COR-L47 (cell line): ENCODE results near the gene SP100.

ENCODE experiments used
- DNase-seq: peaks from one replicate; lab custom pipeline; 2025; lab: John Stamatoyannopoulos, UW

SP100 gene

DNA sequence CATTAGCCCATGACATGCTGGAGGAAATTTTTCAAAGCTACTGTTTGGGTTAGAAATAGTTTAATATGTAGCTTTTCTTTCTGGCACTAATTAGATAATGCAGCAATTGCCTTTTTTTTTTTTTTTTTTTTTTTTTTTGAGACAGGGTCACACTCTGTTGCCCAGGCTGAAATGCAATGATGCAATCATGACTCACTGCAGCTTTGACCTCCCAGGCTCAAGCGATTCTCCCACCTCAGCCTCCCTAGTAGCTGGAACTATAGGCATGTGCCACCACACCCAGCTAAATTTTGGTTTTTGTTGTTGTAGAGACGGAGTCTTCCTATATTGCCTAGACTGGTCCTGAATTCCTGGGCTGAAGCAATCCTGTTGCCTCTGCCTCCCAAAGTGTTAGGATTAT is 136.2 kb downstream of the SP100 start:
- no peak for DNase-seq

DNA sequence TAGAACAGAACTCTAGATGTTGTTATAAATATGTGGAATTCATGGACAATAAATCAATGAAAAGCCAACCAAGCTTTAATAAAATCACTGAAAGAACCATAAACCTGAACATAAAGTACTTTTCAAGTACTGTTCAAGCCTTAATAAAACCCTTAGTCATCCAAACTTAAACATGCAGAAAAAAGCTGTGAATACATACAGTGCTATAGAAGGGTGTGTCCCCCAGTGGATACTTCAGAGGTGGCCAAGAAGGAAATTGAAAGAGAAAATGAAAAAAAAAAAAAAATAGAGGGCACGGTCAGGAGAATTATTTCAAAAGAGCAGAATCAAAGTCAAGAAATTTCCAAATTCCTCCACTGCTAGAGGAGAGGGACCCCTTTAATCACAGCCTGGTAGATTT is 141.1 kb downstream of the SP100 start:
- DNase-seq, result no peak

DNA sequence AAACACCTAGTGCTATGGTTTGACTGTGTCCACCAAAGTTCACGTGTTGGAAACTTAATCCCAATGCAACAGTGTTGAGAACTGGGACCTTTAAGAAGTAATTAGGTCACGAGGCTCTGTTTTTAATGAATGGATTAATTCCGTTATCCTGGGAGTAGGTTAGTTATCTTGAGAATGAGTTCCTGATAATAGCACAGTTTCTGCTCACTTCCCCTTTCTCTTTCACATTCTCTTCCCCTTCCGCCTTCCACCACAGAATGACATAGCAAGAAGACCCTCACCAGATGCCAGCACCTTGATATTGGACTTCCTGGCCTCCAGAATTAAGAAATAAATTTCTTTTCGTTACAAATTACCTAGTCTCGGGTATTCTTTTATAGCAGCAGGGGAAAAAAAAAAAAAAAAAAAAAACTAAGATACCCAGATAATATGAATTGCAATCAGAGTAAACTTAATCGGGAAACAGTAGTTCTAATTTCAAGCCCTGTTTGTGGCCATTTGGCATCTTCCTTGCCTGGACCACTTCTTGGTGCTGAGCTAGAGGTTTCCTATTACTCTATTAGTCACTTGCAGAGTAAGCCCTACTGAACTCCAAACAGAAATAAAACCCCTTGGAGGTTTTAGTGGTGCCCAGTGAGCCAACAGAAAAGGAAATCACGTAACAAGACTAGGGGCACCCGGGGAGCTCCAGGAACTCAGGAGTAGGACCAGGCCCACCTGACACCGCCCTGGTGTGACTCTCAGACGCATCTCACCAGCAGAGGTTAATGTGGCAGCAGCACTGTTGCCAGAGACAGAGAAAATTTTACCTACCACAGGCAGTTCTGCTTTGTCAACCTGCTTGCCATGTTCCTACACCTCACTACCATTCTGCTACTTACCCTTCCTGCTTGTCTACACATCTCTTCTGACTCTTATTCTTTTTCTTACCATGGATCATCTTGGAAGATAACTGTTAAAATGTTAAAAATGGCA is 149.1 kb downstream of the SP100 start:
- DNase-seq, result no peak

DNA sequence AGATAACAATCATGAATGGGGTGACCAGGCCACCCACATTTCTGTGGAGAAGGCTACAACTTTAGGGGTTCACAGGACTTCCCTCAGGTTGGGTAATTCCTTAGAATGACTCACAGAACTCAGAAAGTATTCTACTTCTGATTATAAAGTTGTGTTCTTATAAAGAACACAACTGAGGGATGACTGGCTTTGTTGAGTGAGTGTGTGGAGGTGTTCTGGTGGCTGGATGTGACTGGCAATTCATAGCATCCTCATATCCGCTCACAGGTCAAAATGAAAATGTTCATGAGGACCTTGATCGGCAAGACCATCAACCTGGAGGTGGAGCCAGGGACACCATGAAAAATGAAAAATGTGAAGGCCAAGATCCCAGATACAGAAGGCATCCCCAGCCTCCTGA is 153.3 kb downstream of the SP100 start:
- DNase-seq, result no peak

DNA sequence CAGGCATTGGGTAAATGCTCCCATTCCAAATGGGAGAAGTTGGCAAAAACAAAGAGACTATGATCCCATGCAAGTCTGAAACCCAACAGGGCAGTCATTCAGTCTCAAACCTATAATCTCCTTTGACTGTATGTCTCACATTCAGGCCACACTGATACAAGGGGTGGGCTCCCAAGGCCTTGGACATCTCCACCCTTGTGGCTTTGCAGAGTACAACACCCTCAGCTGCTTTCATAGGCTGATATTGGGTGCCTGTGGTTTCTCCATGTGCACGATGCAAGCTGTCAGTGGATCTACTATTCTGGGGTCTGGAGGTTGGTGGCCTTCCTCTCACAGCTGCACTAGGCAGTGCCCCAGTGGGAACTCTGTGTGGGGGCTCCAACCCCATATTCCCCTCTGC is 155.0 kb downstream of the SP100 start:
- DNase-seq, result no peak

DNA sequence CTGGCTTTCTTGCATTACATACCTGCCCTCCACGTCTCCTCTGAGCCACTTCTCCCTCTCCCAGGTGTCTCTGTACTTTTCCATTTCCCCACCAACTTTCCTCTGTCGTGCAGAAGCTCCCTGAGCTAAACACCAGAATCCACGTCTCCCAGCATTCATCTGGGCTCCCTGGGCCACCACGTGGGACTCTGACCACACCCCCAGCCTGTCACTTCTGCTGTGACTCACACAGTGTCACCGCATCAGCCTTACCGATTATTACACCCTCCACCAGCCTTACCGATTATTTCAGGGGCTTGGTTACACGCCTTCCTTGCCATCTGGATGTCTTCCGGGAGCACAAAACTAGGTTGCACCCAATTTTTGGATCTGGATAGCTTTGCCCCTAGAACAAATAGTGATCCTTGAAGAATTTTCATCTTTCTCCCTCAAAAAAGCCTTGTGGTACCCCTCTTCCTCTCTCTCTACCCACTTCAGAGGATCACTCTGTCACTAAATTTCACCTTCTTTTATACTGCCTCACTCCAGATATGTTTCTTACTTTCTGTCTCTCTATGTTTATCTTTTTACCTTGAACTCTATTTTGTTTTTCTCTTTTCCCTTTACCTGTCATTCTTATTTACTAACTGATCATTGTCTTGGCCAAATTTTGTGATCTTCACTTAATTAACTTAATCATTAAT is 159.8 kb downstream of the SP100 start:
- peak; percentile 13 for DNase-seq

DNA sequence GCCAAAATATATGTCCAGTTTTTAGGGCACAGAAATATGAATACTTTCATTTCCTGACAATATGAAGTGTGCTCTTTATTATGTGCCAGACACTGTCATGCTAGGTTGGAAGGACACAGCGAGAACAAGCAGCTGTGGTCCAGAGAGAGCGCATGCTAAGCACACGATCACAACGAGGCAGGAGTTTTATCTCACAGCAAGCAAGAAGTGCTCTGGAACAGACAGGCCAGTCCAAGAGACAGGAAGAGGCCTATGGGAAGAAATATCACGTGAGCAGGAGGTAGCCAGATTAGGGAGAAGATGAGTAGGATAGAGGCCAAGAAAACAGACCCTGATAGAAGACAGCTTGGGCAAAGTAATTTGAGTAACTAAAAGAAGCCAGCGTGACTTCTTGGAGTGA is 161.1 kb downstream of the SP100 start:
- no peak for DNase-seq

DNA sequence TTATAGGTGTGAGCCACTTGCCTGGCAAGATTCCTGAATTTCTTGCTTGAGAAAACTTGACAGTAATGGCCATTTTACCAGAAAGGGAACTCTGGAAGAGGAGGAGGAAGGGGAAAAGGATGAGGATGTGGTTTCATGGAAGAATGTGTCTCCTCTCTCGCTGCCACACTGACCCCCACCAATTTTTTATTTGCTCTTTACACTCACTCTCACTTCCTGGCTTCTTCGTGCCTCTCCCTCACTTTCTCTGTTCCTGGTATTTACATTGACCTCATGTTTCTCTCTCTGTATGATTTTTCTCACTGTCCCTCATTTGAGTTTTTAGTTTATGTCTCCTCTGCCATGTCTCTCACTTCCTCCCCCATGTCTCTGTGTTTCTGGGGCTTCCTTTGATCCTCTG is 162.1 kb downstream of the SP100 start:
- DNase-seq, result no peak

DNA sequence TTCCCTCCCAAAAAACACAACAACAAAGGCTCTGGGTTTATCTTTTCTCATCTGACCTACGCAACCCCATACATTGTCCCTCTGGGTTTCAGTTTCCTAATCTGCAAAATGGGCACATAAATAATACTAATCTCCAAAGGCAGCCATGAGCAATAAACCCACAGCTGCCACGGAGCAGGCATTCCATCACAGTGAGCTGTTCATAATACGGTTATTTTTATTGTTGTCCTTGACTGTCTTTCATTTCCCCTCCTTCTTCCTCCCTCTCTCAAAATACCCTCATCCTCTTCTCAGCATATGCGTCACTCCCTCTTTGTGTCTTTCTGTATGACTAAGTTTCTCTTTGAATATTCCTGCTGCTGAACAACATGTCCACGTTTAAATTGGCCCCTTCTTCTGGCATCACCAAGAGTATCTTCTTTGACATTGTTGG is 166.9 kb downstream of the SP100 start:
- DNase-seq, result no peak

DNA sequence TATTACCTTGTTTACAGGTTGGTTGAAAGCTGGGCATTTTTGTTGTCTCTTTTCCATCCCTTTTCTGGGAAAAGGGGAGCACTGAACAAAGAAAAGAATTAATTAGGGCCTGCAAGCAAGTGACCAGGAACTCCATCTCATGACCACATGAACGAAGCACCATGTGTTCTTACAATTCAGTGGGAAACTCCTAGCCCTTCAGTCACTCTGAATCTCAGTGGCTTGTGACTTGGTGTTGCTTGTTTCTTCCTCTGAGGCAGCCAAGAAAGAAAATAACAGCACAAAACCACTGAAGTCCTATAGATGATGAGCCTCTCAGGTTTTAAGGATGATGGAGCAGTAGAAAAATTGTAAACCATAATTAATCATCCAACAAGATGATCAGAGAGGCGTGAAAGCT is 167.6 kb downstream of the SP100 start:
- DNase-seq, result no peak

DNA sequence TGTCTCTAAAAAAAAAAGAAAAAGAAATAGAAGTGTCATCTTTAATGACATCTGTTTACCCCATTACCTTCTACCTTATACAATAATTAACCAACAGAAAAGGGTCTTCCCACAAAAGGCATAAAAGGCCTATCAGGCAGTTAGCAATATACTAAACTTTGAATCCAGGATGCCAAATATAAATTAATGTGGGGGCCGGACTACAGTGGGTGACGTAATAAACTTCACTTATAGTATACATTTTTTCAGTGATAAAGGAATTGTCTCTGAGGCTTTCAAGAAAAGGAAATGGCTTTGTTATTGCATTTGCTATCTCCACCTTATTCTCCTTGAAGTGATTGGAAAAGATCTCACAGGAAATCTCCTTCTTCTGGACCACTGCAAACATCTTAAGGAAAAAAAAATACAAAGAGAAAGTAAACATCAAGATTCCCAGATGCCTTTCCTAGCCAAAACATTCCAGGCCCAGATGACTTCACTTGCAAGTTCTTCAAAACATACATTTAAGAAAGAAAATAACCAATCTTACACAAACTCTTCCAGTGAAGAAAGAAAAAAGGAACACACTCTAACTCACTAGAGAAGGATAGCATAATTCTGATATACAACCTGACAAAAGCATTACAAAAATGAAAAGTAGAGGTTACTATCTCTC is 170.5 kb downstream of the SP100 start:
- no peak for DNase-seq

DNA sequence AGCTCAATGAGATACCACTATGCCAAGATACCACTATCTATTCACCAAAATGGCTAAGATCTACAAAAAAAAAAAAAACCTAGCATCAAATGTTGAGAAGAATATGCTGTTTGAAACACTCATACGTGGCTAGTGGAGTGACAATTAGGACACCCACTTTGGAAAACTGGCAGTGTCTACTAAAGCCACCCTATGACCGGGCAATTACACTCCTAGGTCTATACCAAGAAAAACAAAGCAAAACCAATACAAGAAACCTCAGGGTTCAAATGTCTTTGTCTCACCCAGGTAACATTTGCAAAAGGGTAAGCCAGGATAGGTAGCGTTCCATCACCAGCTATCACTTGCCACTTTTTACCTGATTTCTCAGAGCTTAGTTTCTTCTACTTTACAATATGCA is 173.0 kb downstream of the SP100 start:
- DNase-seq, result no peak

DNA sequence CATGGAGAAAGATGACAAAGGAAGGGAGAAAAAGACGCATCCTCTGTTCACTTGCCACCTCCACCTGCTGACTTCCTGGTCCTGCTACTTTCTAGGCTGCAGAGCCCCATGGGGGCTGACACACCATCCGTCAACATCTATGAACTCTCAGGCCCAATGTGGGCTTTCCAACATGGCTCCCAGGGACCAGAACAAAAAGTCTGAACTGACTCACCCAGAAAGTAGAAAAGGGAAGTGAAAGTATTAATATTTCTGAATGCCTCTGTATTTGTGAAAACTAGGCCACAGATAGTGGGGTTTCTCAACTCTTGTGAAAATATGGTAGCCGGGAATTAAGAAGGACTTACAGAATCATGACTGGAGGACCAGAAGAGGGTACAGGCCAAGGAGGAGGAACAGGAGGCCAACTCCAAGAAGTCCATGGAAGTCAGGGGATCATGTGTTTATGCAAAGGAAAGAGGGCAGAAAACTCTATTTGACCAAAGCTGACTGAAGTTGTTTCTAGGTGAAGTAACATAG is 173.6 kb downstream of the SP100 start:
- DNase-seq, result no peak

DNA sequence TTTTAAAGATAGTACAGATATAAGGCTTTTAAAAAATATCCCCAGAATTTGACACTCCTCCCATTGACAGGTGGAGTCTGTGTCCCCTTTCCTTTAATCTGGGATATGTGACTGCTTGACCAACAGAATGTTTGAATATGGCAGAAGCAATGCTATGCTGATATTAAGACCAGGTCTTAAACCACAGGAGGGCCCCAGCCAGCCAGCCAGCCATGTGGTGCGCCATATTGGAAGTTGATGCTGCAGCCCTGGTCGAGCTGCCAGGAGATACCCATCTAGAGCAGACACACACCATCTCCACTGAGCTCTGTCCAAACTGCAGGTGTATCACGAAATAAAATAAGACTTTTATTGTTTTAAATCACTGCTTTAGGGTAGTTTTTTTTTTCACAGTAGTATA is 174.3 kb downstream of the SP100 start:
- no peak for DNase-seq

DNA sequence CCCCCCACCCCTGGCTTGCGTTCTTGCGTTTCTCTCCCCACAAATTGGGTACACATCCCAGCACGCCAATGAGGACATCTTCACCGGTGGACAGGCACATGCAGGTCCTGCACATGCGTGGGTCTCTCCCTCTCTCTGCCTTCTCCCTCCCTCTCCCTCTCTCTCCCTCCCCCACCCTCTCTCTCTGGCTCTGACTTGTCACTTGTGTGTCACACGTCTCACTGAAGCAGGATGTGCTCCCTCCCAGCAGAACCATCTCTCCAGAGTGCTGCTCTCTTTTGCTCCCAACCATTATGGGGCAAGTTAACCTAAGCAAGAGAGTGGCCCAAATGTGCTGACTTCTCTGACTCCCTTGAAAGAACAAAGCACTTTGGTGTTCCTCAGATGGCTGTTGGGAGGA is 175.8 kb downstream of the SP100 start:
- DNase-seq, result no peak

DNA sequence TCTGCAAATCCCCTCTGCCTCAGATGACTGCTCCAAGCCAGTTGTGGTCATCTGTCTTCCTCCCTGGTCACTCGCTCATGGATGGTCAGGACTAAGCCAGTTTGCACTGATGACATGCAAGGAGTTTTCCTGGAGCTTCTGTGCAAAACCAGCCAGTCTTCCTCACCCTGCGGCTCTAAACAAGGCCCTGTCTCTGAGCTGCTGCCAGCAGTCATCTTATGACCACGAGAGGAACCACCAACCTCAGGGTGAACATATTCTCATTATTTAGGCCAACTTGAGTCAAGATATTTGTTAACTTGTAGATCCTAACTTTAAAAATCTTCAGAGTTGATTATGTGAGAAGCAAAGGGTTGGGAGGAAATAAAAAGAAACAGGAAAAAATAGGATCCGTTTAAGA is 176.8 kb downstream of the SP100 start:
- DNase-seq, result no peak
